PC-3 (cell line): ENCODE measurements around the gene PARM1. TPM values are rescaled to one million over a fixed set of nuclear protein-coding genes. Genes with fewer than 3 reads are reported as not detected.

Source experiments
- ATAC-seq: fragments of 200-7000 bp; cut with Tn5 transposase; 2 replicates; pipeline ENCODE4 v1.9.1; 2020; ENCODE audit warnings: mild to moderate bottlenecking, moderate library complexity
- BruUV-seq: library from RNA; stranded (reverse); fragments of 400-500 nt; replicated peaks from 2 replicates; lab custom pipeline; 2021; lab: Mats Ljungman, UMichigan
- CTCF ChIA-PET: fragments of 300-600 bp; sonication (Branson Sonifier 250); formaldehyde crosslinking; loops from one replicate; lab custom pipeline; 2022; ENCODE audit warnings: antibody characterized with exemption; lab: Charles Lee
- POLR2A ChIA-PET: fragments of 300-600 bp; sonication (Branson Sonifier 250); formaldehyde crosslinking; loops from one replicate; lab custom pipeline; 2022; ENCODE audit warnings: antibody characterized with exemption; ENCODE audit not compliant: unreplicated experiment; lab: Charles Lee
- DNase-seq: peaks from one replicate; pipeline ENCODE4 v3.0.0-alpha.2; 2015
- H2AFZ ChIP-seq: fragments of 300-600 bp; sonication (generic); 2 replicates; pipeline ENCODE4 v1.6.0; 2016; ENCODE audit warnings: antibody characterized with exemption, low read length
- H3F3A ChIP-seq: fragments of 300-600 bp; sonication (generic); one replicate; pipeline ENCODE4 v1.6.0; 2017; ENCODE audit warnings: antibody characterized with exemption, low read length, control low read depth, mild to moderate bottlenecking; ENCODE audit not compliant: unreplicated experiment
- H3K27ac ChIP-seq: fragments of 300-600 bp; sonication (generic); 2 replicates; pipeline ENCODE4 v1.5.1; 2016; ENCODE audit warnings: mild to moderate bottlenecking, low read length
- H3K27me3 ChIP-seq: fragments of 300-600 bp; sonication (generic); 2 replicates; pipeline ENCODE4 v1.6.1; 2016; ENCODE audit warnings: low read length, mixed read lengths
- H3K36me3 ChIP-seq: fragments of 300-600 bp; sonication (generic); 2 replicates; pipeline ENCODE4 v1.6.1; 2016; ENCODE audit warnings: low read depth, mixed run types, low read length, mixed read lengths
- H3K4me1 ChIP-seq: fragments of 300-600 bp; sonication (generic); 2 replicates; pipeline ENCODE4 v1.5.1; 2016; ENCODE audit warnings: low read length; ENCODE audit not compliant: insufficient read depth
- H3K4me2 ChIP-seq: fragments of 300-600 bp; sonication (generic); 2 replicates; pipeline ENCODE4 v1.6.0; 2016; ENCODE audit warnings: low read length
- H3K4me3 ChIP-seq: fragments of 300-600 bp; sonication (generic); 2 replicates; pipeline ENCODE4 v1.5.1; 2016; ENCODE audit warnings: mild to moderate bottlenecking, low read length, mixed read lengths
- H3K79me2 ChIP-seq: fragments of 300-600 bp; sonication (generic); 2 replicates; pipeline ENCODE4 v1.6.1; 2017; ENCODE audit warnings: low read length, mixed read lengths
- H3K9ac ChIP-seq: fragments of 300-600 bp; sonication (generic); 2 replicates; pipeline ENCODE4 v1.6.0; 2016; ENCODE audit warnings: mild to moderate bottlenecking, low read length
- H3K9me2 ChIP-seq: fragments of 300-600 bp; sonication (generic); replicated peaks from 2 replicates; pipeline ENCODE4 v1.6.1; 2016; ENCODE audit warnings: mixed run types, low read length, mixed read lengths
- H3K9me3 ChIP-seq: fragments of 300-600 bp; sonication (generic); 2 replicates; pipeline ENCODE4 v1.6.1; 2016; ENCODE audit warnings: low read length, mixed read lengths
- H4K20me1 ChIP-seq: fragments of 300-600 bp; sonication (generic); 2 replicates; pipeline ENCODE4 v1.6.1; 2016; ENCODE audit warnings: low read length, mixed read lengths
- EZH2 ChIP-seq: fragments of 300-600 bp; sonication (generic); IDR thresholded peaks from one replicate; pipeline ENCODE4 v1.6.1; 2017; ENCODE audit warnings: antibody characterized with exemption, mild to moderate bottlenecking, low read length; ENCODE audit not compliant: unreplicated experiment
- EZH2phosphoT487 ChIP-seq: fragments of 300-600 bp; sonication (generic); IDR thresholded peaks from 2 replicates; pipeline ENCODE4 v1.6.1; 2018; ENCODE audit warnings: mild to moderate bottlenecking, antibody characterized with exemption, low read length, borderline replicate concordance
- intact Hi-C: fragments of 100-400 bp; cut with micrococcal nuclease; formaldehyde crosslinking; loops from 2 replicates; pipeline ENCODE4 v1.9.0; 2023
- total RNA-seq: library from RNA; depleted of rRNA; stranded (reverse); fragments of >200 nt; gene quantifications from 2 replicates; pipeline ENCODE4 v1.2.3, GENCODE V29; 2014
- TF ChIP-seq, protein P1 (sequence below): fragments of 300-600 bp; sonication (generic); conservative IDR thresholded peaks from 2 replicates; pipeline ENCODE4 v1.5.1; 2017; ENCODE audit warnings: antibody characterized with exemption, low read depth, mild to moderate bottlenecking, low read length

The PARM1 gene
- total RNA-seq, 1 experiment from 2014 or later, result 2.9 TPM

DNA sequence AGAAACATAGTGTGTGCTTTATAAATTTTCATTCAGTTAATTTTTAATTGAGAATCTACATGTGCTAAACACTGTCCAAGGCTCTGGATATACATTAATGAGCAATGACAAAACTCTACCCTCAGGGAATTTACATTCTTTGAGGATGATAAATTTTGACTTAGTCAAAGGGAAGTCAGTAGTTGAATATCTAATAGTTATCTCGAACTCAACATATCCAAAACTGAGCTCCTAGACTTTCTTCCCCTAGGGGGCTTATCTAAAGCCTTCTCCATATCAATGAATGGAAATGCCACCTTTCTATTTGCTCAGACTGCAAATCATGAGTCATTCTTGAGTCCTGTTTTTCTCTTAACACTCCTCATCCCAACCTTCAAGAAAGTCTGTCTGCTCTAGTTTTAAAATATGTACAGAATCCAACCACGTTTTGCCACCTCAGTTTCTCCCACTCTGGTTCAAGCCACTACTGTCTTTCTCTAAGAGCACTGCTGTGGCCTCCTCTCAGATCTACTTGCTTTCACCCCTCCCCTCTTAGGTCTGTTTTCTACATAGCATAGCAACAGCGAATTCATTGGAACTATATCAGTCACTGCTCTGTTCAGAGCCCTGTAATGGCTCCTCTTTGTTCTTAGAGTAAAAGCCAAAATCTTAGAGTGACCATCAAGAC lies 9.5 kb downstream of the PARM1 start:
- intact Hi-C loops, result no loop called here
- no peak overlapping the region for H2AFZ ChIP-seq
- no peaks in the 10 kb centered on the region for H3K9me2 ChIP-seq
- no peaks in the 10 kb centered on the region for H3K36me3 ChIP-seq
- TF ChIP-seq EZH2phosphoT487 (no peak), EZH2 (no peak)
- TF ChIP-seq, protein P1, sequence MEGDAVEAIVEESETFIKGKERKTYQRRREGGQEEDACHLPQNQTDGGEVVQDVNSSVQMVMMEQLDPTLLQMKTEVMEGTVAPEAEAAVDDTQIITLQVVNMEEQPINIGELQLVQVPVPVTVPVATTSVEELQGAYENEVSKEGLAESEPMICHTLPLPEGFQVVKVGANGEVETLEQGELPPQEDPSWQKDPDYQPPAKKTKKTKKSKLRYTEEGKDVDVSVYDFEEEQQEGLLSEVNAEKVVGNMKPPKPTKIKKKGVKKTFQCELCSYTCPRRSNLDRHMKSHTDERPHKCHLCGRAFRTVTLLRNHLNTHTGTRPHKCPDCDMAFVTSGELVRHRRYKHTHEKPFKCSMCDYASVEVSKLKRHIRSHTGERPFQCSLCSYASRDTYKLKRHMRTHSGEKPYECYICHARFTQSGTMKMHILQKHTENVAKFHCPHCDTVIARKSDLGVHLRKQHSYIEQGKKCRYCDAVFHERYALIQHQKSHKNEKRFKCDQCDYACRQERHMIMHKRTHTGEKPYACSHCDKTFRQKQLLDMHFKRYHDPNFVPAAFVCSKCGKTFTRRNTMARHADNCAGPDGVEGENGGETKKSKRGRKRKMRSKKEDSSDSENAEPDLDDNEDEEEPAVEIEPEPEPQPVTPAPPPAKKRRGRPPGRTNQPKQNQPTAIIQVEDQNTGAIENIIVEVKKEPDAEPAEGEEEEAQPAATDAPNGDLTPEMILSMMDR, result no peak
- ChIA-PET POLR2A (no interaction called here), CTCF (no interaction called here)
- ATAC-seq (no peak), DNase-seq (peak; percentile 53)
- no peaks in the 10 kb centered on the region for H3F3A ChIP-seq
- no peak overlapping the region for H3K9ac ChIP-seq
- no peaks in the 10 kb centered on the region for H3K9me3 ChIP-seq
- H3K4me3 ChIP-seq, result no peak overlapping the region
- no peak overlapping the region for H3K4me2 ChIP-seq
- BruUV-seq, result no TSS peak
- no peak overlapping the region for H3K27ac ChIP-seq
- H4K20me1 ChIP-seq, result no peaks in the 10 kb centered on the region
- H3K4me1 ChIP-seq, result peaks cover 11% of the 10 kb centered on the region
- H3K27me3 ChIP-seq, result no peaks in the 10 kb centered on the region
- no peaks in the 10 kb centered on the region for H3K79me2 ChIP-seq

DNA sequence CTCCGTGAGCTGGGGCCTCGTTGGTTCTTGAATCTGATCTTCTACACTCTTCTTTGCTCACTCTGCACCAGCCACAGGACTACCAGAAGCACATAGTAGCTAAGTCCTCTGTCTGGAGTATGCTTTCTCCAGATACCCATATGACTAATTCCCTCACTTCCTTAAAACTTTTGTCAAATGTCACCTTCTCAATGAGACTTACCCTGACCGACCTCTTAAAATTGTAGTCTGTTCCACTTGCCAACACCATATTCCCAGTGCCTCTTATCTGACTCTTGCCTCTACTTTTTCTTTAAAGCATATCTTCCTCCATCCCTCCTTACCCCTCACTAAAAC lies 10.0 kb downstream of the PARM1 start:
- ChIA-PET CTCF (interaction anchor here (0.7 kb wide), 1 partner anchor 88 kb away, joined by 3 read pairs; no protein-coding TSS in a partner anchor), POLR2A (no interaction called here)
- intact Hi-C loops, result no loop called here
- no TSS peak for BruUV-seq
- no peaks in the 10 kb centered on the region for H3K79me2 ChIP-seq
- ATAC-seq, result no peak
- no peak for DNase-seq
- H3K27me3 ChIP-seq, result no peaks in the 10 kb centered on the region
- H2AFZ ChIP-seq, result no peak overlapping the region
- no peaks in the 10 kb centered on the region for H3K9me3 ChIP-seq
- no peaks in the 10 kb centered on the region for H4K20me1 ChIP-seq
- no peak for TF ChIP-seq EZH2phosphoT487
- TF ChIP-seq, protein P1, result no peak
- no peak for TF ChIP-seq EZH2
- H3K36me3 ChIP-seq, result no peaks in the 10 kb centered on the region
- H3K4me2 ChIP-seq, result no peak overlapping the region
- H3K27ac ChIP-seq, result no peak overlapping the region
- no peak overlapping the region for H3K4me3 ChIP-seq
- H3K9me2 ChIP-seq, result no peaks in the 10 kb centered on the region
- H3K9ac ChIP-seq, result no peak overlapping the region
- no peaks in the 10 kb centered on the region for H3F3A ChIP-seq
- H3K4me1 ChIP-seq, result peaks cover 11% of the 10 kb centered on the region

DNA sequence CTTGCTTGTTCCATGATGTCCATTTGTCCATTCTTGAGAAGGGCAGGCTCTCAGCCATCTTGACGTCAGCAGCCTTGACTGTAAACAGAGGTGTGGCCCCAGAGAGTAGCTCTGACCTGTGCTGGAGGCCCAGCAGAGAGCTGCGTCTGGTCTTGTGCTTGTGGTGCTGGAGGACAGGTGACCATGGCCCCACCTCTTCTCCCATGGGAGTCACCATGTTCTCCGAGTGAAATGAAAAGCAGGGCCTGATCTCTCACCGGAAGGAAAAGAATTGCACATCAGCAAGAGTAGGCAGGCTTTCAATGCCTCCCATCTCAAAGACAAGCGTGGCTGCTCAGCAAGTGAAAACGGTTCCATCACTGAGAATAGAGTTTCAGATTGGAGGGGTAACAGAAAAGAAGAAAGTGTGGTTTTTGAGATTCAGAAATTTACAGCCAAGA lies 11.5 kb downstream of the PARM1 start:
- DNase-seq (peak; percentile 7), ATAC-seq (no peak)
- H3K9ac ChIP-seq, result no peak overlapping the region
- no peaks in the 10 kb centered on the region for H3K9me3 ChIP-seq
- H3K27me3 ChIP-seq, result no peaks in the 10 kb centered on the region
- no peak overlapping the region for H3K4me3 ChIP-seq
- BruUV-seq, result no TSS peak
- intact Hi-C loops, result no loop called here
- TF ChIP-seq EZH2, result no peak
- TF ChIP-seq, protein P1, result no peak
- TF ChIP-seq EZH2phosphoT487, result no peak
- H3K9me2 ChIP-seq, result no peaks in the 10 kb centered on the region
- no peaks in the 10 kb centered on the region for H3K36me3 ChIP-seq
- H3K4me2 ChIP-seq, result no peak overlapping the region
- H3F3A ChIP-seq, result no peaks in the 10 kb centered on the region
- H3K27ac ChIP-seq, result no peak overlapping the region
- no peaks in the 10 kb centered on the region for H3K79me2 ChIP-seq
- H2AFZ ChIP-seq, result no peak overlapping the region
- H3K4me1 ChIP-seq, result peaks cover 11% of the 10 kb centered on the region
- ChIA-PET POLR2A (no interaction called here), CTCF (no interaction called here)
- H4K20me1 ChIP-seq, result no peaks in the 10 kb centered on the region
